ENCODE data around the gene GALNT17.

GALNT17 gene

DNA sequence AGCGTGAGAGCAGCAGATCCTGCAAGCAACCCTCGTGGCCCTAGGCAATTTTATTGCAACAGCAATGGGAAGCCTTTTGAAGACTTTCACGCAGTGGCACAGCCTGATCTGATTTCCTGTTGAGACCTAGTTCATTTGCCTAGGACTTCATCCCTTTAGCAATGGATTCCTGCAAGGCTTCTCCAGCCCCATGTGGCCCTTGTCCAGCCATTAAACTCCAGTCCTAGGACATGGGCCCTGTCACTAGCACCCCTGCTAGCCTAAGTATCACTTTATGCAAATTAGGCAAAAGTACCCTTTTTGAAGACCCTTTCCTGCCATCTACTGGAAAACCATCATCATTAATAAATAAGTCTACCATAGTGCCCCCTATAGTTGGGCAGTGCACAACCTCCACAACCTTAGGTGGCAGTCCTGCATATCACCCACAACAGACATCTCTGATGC is 379.4 kb downstream of the GALNT17 start:
- no peak for DNase-seq

DNA sequence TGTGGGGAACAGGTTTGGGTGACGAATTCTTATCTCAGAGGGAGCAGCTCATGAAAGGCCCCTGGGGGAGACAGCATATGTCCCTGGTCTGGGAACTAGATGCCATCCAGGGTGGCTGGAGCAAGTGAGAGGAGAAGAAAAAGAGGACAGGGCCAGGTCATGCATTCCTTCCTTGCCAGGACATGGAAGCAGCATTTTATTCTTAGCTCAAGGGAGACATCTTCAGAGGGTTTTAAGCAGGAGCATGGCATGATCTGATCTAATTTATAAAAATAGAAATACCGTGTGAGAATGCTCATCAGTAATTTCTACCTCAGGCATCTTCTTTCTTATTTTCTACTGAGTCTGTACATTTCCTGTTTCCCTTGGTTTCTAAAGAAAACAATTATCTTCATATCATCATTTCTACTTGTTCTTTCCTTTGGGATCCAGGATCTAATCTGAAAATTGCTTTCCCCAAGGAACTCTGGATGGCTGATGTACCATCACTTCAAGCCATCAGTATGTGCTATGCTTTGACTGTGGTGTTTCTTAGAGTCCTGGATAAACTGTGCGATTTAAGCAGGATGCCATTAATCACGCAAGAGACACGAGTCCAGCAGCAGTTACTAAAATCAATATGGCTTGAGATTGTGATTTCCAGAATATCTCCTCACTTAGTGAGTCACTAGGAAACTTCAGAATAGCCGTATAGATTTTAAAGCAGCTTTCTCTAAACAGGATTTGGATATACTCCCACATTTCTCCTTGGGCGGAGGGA is 386.2 kb downstream of the GALNT17 start:
- DNase-seq, result no peak

DNA sequence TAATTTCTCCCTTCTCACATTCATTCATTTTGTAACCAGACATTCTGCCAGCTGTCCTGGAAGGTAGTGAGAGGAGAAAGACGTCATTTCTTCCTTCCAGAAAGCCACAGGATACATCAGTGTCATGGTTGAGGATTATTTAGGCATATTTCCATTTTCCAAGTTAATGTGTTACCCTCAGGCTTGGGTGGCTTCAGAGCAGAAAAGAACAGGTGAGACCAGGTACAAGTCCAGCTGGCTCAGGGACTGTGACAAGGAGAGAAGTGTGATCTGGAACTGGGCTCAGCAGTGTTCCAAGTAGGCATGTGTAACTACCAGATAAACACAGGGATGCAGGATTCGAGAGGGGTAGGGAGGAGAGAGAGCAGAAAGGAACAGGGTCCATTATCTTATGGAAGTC is 386.9 kb downstream of the GALNT17 start:
- DNase-seq, result no peak

DNA sequence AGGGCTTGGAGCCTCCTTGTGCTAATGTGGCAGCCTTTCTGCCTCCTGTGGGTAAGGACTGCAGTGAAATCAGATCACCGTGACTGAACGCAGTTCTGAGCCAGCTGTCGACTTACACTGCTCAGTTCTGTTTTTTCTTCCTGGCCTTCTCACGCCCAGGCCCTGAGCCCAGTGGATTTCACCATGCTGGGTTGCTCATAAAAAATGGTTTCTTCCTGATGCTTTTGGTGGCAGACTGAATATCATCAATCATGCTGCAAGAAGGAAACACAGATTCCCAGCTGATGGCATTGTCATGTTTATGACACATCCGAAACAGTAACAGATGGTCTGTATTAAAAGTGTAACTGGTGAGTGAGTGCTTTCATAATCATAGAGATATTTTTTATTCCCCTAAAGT is 389.6 kb downstream of the GALNT17 start:
- no peak for DNase-seq

DNA sequence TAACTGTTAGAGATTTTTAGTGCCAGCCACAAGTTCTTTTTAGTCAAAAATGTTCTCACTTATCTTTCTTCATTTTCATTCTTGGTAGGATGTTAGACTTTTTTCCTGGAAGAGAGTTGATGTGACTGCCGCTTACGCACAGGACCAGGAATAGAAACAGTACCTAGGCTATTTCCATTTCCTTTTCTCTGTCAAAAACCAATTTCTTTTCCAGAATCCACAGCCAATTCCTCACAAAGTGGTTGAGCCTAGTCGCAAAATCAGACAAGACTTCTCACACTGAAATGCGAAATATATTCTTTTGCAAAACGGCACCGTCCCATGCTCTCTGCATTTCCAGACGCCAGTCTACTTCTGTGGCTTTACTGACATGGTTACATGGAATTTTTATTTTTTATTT is 394.2 kb downstream of the GALNT17 start:
- DNase-seq, result no peak

DNA sequence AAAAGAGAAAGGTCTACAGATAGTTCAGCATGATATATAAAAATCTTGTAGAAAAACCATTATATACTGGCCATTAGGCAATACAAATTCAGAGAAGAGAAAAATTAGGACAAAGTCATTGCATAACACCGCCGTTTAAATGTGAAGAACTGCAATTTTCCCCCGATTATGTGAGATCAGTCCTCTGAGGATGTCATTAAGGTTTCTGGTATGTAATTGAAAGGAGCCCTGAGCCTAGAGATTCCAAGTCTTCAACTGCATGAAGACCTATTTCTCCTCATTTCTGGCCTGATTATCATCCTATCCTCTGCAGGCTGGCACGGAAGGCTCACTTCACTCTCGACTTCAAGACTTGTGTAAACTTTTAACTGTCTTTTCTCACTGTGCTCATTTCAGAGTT is 395.3 kb downstream of the GALNT17 start:
- no peak for DNase-seq

DNA sequence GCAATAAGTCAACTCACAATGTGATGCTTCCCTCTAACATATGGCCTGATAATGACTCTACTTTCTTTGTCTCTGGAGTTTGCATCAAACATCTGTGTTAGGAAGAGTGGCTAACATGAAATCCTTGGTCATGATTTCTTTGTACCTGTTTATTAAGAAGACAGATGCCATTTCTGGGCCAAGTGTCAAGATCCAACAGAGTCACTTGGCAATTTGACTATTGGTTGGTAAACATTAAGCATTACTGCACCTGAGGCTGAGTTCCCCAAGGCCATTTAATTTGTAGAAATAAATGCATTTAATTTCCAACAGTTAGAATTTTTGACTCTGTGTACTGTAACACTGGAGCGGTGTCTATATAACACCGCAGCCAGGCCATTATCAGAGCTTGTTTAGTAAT is 403.7 kb downstream of the GALNT17 start:
- DNase-seq, result no peak

DNA sequence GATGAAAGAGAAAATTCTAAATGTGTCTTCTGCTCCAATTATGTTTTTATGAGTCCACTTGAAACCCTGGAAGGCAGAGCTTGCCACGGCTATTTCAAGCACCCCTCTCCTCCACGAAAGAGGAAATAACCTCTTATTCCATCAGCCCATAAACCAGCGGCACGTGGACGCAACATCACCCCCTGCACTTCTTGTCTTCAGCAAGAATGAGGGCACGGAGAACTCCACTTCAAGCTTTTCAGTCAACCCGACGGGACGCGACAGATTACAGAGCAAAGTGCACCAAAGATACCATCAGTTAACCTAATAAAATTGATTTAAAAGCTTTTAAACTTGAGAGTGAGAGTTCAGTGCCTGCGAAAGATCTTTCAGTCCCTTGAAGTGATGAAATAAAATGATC is 406.3 kb downstream of the GALNT17 start:
- no peak for DNase-seq

DNA sequence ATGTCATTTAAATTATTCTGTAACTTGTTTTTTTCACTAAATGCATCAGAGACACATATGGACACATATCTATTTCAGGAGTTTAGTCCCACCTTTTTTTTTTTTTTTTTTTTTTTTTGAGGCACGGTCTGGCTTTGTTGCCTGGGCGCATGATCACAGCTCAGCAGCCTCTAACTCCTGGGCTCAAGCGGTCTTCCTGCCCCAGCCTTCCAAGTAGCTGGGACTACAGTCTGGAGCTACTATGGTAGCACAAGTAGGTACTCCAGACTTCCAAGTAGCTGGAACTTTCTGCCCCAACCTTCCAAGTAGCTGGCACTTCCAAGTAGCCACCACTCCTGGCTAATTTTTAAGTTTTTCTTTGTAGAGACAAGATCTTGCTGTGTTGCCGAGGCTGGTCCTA is 407.7 kb downstream of the GALNT17 start:
- no peak for DNase-seq

DNA sequence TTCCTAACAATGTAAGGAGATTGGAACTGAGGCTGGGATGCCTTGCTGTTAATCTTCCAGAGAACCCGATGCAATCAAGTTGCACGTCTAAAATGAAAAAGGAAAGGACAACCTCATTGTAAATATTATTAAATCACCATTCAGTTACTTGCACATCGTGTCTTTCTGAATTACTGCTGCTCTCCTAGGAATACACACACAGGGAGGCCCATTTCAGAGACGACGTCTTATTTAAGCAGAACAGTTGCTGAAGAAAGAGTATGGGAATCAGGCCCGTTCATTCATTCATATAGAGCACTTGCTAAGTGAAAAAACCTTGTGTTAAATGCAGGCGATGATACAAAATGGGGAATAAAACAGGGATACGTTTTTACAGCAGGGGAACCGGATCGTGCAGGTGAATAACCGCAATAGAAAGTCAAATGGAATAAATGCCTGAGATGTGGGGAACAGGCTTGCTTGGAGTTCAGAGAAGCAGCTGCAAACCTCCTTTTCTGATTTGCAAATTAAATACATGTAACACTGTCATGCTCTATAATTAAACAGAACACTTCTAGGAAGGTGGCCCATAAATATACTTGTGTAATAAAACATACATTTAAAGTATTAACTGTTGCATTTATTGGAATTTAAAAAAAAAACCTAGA is 409.9 kb downstream of the GALNT17 start:
- no peak for DNase-seq

DNA sequence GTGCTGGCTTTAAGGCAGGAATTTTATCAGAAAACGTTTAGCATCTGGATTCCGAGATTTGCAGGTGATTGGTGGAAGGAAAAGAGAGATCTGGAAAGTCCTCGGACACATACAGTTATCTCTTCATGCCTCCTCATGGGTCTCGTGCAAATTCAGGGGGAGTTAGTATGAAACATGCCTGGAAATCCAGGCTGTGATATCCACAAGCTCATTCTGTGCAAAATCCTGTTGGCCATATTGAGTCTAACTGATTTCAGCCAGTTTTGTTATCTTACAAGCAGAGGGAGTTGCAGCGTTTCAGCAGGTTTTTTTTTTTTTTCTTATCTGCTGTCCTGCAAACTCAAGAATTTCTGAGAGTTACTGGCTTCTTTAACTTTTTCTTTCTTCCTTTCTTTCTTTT is 411.5 kb downstream of the GALNT17 start:
- DNase-seq, result no peak

DNA sequence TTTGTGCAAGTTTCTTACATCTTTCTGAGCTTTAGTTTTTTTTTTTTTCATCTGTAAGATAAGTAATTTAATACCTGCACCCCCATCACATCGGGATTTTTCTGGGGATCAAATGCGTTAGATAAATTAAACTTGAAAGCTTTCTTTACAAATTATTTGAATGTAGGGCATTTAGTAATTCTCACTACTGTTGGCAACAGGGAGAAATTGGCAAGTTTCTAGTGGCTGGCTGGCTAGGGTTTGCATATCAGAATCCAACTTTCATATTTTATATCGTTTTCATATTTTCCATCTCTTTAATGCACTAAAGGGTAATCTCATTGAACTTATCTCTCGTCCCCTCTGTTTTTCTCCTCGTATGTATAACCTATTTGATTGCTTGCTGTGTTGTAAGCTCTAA is 412.9 kb downstream of the GALNT17 start:
- no peak for DNase-seq

DNA sequence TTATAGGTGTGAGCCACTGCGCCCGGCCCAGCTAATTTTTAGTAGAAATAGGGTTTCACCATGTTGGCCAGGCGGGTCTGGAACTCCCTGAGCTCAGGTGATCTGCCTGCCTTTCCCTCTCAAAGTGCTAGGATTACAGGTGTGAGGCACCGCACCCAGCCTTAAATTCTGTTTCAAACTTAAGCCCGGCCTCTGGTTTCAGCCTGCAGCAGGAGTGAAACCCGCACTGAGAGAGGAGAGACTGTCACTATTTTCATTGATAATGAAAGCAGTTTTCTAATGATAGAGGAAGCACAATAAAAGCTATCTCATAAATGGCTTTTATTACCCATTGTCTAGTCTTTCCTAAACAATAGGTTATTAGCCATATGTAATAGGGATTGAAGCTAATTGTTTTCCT is 415.5 kb downstream of the GALNT17 start:
- no peak for DNase-seq

DNA sequence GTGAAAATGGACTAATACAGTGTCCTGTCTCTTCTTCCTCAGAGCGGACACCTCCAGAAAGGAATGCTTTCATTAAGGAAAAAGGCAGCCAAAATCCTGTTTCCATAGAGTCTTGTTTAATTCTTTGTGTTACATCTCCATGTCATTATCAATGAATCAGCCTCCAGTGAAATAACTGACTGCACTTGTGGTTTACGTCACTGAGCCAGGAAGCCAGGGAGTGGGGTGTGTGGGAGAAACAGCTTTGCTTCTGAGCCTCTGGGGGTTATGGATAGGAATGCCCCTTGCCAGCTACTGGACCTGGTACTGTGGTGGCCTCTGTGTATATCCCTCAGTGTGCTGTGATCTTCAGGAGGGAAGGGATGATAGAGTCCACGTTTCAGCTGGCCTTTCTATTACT is 416.8 kb downstream of the GALNT17 start:
- DNase-seq, result no peak

DNA sequence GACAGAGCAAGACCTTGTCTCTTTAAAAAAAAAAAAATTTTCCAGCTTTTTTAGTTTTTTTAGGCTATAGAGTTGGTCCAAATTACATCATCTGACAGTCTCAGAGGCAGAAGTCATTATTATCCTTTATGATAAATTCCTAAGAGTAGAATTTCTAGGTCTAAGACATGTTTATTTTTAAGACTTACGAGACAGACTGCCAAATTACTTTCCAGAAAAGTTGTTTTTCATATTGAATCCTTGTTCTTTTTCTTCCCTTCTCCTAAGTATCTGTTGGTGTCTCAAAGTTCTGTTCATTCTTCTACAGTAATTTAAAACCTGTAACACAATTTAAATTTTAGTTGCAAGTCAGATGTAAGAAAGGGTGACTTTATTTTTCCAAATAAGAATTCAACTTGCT is 421.4 kb downstream of the GALNT17 start:
- DNase-seq, result no peak

DNA sequence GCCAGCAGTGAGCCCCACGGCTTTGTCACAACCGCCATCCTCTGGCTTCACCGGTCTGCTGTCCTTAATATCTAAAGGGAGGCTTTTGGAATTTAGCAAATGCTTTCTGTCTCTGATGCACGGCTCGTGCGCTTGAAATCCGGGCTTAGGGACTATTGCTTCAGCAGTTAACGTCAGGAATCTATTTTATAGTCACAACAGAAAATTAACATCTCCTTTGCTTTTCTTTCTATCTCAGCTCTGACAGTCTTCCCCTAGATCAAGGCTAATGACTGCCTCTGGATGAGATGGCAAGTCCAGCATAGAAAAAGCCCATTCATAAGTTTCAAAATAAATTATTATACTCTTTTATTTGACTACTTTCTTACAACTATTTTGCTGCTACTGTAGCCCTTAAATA is 423.8 kb downstream of the GALNT17 start:
- DNase-seq, result no peak

DNA sequence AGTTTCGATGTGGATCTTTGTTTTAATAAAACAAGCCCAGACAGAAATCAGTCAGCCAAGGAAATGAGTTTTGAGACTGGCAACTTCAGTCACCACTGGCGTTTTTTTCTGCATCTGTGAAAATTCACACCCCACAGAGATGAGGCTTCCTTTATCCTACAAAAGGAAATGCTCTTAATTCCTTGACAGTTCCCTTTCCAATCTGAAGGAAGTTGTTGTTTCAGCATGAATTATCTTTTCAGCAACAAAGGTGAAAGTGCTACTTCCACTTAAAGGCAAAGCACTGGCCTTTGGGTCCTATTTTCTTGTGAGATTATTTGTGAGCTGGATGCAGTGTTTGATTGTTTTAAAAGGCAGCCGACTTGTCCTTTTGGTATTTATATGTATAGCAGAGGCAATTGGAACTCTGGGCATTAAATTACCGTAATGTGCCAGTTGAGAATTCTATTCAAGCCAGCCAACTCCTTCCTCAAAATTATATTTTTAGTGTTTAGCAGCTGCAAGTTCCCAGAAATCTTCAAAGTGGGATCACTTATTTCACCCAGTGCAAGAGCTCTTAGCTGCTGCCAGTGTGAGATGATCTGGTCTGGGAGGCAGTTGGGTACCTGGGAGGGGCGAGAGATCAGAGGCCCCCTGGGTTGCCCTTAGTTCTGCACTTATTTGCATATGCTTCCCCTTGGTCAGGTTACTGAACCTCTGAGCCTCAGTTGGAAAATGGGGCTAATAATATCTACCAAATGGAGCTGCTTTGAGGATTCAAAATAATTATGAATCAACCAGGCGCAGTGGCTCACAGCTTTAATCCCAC is 427.1 kb downstream of the GALNT17 start:
- DNase-seq, result no peak

DNA sequence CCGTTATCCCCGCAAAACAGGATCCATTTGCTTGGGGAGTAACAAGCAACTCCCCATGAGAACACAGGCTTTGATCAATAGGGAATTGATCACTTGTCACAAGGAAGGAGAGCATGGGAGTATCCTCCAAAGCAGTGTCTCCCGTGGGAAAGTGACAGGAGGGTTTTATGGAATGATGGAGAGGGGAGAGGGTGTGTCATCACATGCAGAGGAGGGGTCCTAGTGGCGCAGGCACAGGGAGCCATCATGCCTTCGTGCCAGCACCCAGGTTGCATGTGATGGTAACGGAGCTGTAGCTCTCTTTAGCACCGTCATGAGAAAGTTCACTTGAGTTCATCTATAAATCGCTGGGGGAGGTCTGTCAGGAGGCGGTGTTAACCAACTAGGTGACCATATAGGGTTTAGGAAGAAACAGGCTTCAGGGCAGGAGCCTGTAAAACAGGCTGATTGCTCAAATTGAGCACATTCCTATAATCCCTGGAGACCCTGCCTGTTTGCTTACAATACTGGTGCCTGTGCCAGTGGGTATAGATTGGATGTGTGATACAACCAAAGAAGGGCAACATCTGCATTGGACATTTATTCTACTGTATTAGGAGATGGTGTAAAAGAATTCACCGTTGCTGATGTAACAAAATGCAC is 428.5 kb downstream of the GALNT17 start:
- DNase-seq, result no peak

DNA sequence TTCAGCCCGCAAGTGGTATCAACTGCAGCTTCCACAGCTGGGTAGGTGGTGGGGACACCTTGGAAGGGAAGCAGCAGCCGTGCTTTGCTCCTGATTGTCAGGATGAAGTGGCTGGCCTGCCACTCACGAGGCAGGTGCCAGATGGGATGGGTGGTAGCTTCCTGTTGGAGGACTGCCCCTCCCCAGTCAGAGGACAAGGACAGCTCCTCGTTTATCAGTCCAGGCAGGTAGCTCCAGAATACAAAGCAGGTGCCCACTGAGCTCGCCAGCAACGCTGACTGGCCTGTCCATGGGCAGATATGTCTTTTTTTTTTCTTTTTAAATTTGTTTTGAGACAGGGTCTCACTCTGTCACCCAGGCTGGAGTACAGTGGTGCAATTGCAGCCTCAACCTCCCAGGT is 431.3 kb downstream of the GALNT17 start:
- no peak for DNase-seq

DNA sequence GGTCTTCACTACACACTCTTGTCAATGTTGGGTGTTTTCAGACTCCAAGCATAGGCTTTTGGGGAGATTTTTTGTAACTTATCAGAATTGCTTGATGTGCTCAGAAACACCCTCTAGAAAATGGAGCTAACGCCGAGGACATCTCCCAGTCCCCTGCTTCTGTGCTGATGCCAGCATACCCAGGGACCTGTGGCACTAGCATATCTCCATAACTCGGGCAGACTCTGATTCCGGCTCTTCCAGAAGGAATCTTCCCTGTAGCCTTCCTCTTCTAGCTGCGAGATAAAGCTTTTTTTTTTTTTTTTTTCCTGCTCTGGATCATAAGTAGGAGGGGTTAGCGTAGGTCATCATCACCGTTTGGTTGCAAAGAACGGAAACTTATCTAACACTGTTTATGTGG is 434.4 kb downstream of the GALNT17 start:
- DNase-seq, result no peak

DNA sequence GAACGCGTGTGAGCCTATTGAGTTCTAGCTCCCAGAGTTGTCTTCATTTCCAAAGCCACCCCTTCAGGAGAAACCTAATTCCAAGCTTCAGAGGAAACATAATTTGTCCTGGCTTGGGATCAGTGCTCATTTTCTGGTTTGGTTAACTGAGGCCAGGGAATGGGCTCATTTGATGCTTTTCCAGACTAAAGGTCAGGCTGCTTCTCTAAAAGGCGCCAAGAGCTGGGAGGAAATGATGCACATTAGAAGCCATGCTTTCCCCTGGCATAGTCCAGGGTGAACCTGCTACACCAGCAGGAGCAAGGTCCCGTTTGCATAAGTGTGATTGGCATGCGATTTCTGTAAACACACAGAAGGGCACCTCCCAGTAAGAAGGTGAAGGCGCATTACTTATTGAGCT is 435.0 kb downstream of the GALNT17 start:
- no peak for DNase-seq

DNA sequence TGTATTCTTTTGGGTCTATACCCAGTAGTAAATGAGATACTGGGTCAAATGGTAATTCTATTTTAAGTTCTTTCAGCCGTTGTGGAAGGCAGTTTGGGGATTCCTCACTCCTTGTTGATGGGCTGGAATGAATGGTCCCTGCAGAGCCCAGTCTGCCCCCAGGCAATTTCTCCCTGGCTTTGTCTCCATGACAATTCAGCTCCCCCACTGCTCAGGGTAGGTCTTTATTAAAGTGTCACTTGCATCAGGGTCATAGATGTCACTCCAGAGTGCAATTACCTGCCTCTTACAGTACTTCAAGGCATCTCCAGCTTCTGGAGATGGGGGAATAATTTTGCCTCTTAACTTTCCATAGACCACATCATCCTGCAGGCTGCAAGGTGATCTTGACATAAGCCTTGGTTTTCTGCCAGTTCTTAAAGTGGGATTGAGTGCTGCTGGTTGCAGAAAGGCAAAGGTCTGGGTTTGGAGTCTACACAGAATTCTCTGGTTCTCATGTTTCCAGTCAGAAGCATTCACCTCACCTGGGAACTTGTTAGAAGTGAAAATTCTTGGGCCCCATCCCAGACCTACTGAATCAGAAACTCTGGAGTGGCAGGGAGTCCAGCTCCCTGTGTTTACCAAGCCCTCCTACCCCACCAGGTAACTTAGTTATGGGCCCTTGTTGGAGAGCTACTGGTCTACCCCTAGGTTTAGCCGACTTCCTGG is 442.4 kb downstream of the GALNT17 start:
- DNase-seq, result no peak

DNA sequence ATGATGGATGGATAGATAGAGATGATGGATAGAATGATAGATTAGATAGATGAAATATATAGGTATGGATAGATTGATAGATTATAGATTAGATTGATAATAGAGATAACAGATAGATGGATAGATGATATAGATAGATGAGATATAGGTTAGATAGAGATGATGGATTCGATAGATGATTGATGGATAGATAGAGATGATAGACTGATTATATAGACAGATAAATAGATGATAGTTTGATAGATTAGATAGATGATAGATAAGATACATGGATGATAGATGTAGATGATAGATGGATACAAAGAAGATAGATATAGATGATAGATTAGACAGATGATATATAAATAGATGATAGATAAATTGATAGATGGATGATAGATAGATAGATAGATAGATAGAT is 448.1 kb downstream of the GALNT17 start:
- no peak for DNase-seq
